Hepatocyte (in vitro differentiated cells): ENCODE results near the gene CXCR5. TPM values are rescaled to one million over a fixed set of nuclear protein-coding genes. Genes with fewer than 3 reads are reported as not detected.

Source experiments
- DNase-seq: peaks from one replicate; pipeline ENCODE4 v3.0.0-alpha.2; 2016; ENCODE audit warnings: low spot score
- H2AFZ ChIP-seq: fragments of 200-600 bp; sonication (generic); 2 replicates; pipeline ENCODE4 v1.6.0; 2016; ENCODE audit warnings: antibody characterized with exemption, mild to moderate bottlenecking
- H3K27ac ChIP-seq: fragments of 200-600 bp; sonication (generic); 2 replicates; pipeline ENCODE4 v1.5.1; 2016; ENCODE audit warnings: mild to moderate bottlenecking
- H3K27me3 ChIP-seq: fragments of 200-600 bp; sonication (generic); 2 replicates; pipeline ENCODE4 v1.6.1; 2016
- H3K36me3 ChIP-seq: fragments of 200-600 bp; sonication (generic); replicated peaks from 2 replicates; pipeline ENCODE4 v1.5.1; 2016; ENCODE audit warnings: low read depth; ENCODE audit not compliant: insufficient read depth
- H3K4me1 ChIP-seq: fragments of 200-600 bp; sonication (generic); 2 replicates; pipeline ENCODE4 v1.5.1; 2016; ENCODE audit warnings: mild to moderate bottlenecking, moderate library complexity; ENCODE audit not compliant: insufficient read depth
- H3K4me2 ChIP-seq: fragments of 200-600 bp; sonication (generic); 2 replicates; pipeline ENCODE4 v1.6.0; 2016
- H3K4me3 ChIP-seq: fragments of 200-600 bp; sonication (generic); 2 replicates; pipeline ENCODE4 v1.5.1; 2016; ENCODE audit warnings: mild to moderate bottlenecking
- H3K79me2 ChIP-seq: fragments of 200-600 bp; sonication (generic); 2 replicates; pipeline ENCODE4 v1.6.0; 2017; ENCODE audit warnings: mild to moderate bottlenecking
- H3K9me2 ChIP-seq: fragments of 200-600 bp; sonication (generic); replicated peaks from 2 replicates; pipeline ENCODE4 v1.6.0; 2017; ENCODE audit warnings: mild to moderate bottlenecking; ENCODE audit not compliant: insufficient read depth
- H3K9me3 ChIP-seq: fragments of 200-600 bp; sonication (generic); 2 replicates; pipeline ENCODE4 v1.5.1; 2016; ENCODE audit warnings: low read depth, mild to moderate bottlenecking
- H4K20me1 ChIP-seq: fragments of 200-600 bp; sonication (generic); 2 replicates; pipeline ENCODE4 v1.6.0; 2016; ENCODE audit warnings: mild to moderate bottlenecking; ENCODE audit not compliant: insufficient read depth, poor library complexity, severe bottlenecking
- CTCF ChIP-seq: fragments of 200-600 bp; sonication (generic); IDR thresholded peaks from 2 replicates; pipeline ENCODE4 v1.5.1; 2016; ENCODE audit warnings: antibody characterized with exemption, mild to moderate bottlenecking; ENCODE audit not compliant: poor library complexity
- EZH2 ChIP-seq: fragments of 200-600 bp; sonication (generic); IDR thresholded peaks from 2 replicates; pipeline ENCODE4 v1.6.1; 2016; ENCODE audit warnings: antibody characterized with exemption, mild to moderate bottlenecking, borderline replicate concordance
- EZH2phosphoT487 ChIP-seq: fragments of 200-600 bp; sonication (generic); IDR thresholded peaks from one replicate; pipeline ENCODE4 v1.6.1; 2018; ENCODE audit warnings: antibody characterized with exemption, mild to moderate bottlenecking, low read depth, moderate library complexity; ENCODE audit not compliant: unreplicated experiment, severe bottlenecking
- WGBS: methylation state at CpG from one replicate; pipeline ENCODE4 v1.1.6; 2016; ENCODE audit warnings: low lambda C conversion rate; ENCODE audit errors: missing lambda C conversion rate; 5-methylcytosine and 5-hydroxymethylcytosine counted together
- polyA plus RNA-seq: library from polyadenylated mRNA; unstranded; fragments of >200 nt; fragmentation: Nextera tagmentation; extraction: Ambion mirVana; gene quantifications from 2 replicates; pipeline ENCODE4 v1.2.1, GENCODE V29; 2016
- total RNA-seq: library from RNA; depleted of rRNA; stranded (reverse); fragments of >200 nt; gene quantifications from 2 replicates; pipeline ENCODE4 v1.2.3, GENCODE V29; 2014

The CXCR5 gene
- total and polyA plus RNA-seq, 2 experiments from 2014 or later: 0.11 TPM; not detected in 1

- no peaks in the 10 kb centered on the region for H3K9me3 ChIP-seq
- no peak overlapping the region for H3K4me2 ChIP-seq
- 88% methylated on average over 8 of the region's 10 CpGs for WGBS
- H3K36me3 ChIP-seq: no peaks in the 10 kb centered on the region
- peaks cover 12% of the 10 kb centered on the region for H4K20me1 ChIP-seq
- H3K4me1 ChIP-seq: peaks cover 11% of the 10 kb centered on the region
- no peak for DNase-seq
- H3K27ac ChIP-seq: no peak overlapping the region
- no peaks in the 10 kb centered on the region for H3K27me3 ChIP-seq
- no peaks in the 10 kb centered on the region for H3K9me2 ChIP-seq
- H3K4me3 ChIP-seq: no peak overlapping the region
- H2AFZ ChIP-seq: no peak overlapping the region
- no peak for TF ChIP-seq EZH2phosphoT487
- TF ChIP-seq CTCF: no peak
- no peak for TF ChIP-seq EZH2
- no peaks in the 10 kb centered on the region for H3K79me2 ChIP-seq
Measured at GRCh38 chr11:118896472-118896913, 12.8 kb downstream of the CXCR5 start.

DNA sequence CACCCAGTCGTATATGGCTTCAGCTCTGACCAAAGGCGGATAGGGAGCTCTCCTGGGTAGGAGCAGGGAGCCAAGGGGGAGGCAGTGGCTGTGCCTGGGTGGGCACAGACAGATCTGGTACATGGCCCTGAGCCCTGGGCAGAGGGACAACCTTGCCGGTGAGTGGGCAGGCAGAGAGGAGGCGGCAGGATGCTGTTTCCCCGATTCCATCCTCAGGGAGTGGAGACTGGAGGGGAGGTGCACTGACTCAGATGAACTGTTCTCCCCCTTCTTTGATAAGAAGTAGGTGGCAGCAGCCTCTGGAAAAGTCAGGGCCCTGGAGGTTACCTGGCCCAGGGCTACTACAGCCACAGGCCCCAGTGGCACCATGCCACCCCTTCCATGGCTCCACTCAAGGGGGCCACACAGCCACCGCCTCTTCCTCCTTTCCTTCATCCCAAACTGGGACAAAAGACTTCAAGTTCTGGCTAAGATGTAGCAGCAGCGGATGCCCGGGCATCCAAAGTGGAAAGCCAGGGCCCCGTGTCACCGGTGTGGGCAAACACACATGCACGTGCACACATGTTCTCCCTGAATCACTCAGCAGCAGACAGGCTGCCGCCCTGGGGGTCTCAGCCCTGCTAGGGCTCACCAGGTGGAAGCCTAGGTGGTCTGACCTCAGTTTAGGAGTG lies 13.4 kb downstream of the CXCR5 start:
- 83% methylated on average over 12 of the region's 12 CpGs for WGBS
- TF ChIP-seq CTCF (no peak), EZH2 (no peak), EZH2phosphoT487 (no peak)
- Histone ChIP-seq H3K36me3 (no peaks in the 10 kb centered on the region), H3K4me1 (peaks cover 11% of the 10 kb centered on the region), H3K9me3 (no peaks in the 10 kb centered on the region), H2AFZ (no peak overlapping the region), H3K27me3 (no peaks in the 10 kb centered on the region), H3K27ac (no peak overlapping the region), H3K4me2 (no peak overlapping the region), H4K20me1 (peaks cover 12% of the 10 kb centered on the region), H3K79me2 (no peaks in the 10 kb centered on the region), H3K9me2 (no peaks in the 10 kb centered on the region), H3K4me3 (no peak overlapping the region)
- no peak for DNase-seq

- Histone ChIP-seq H3K36me3 (no peaks in the 10 kb centered on the region), H3K4me1 (peaks cover 11% of the 10 kb centered on the region), H3K4me2 (no peak overlapping the region), H4K20me1 (peaks cover 18% of the 10 kb centered on the region), H3K9me3 (no peaks in the 10 kb centered on the region), H3K27ac (no peak overlapping the region), H3K27me3 (no peaks in the 10 kb centered on the region), H2AFZ (no peak overlapping the region), H3K79me2 (no peaks in the 10 kb centered on the region), H3K9me2 (no peaks in the 10 kb centered on the region), H3K4me3 (no peak overlapping the region)
- 79% methylated on average over 12 of the region's 13 CpGs for WGBS
- no peak for DNase-seq
- no peak for TF ChIP-seq EZH2
- no peak for TF ChIP-seq EZH2phosphoT487
- TF ChIP-seq CTCF: no peak
Measured at GRCh38 chr11:118897721-118898310, 14.1 kb downstream of the CXCR5 start.
